HG03095 (cell line): ENCODE results near the gene TSHR.
"Not testable (repeated sequence)": the region's sequence is repeated elsewhere in the genome, so short reads cannot be mapped to it uniquely, and the experiment has no call there.

Source experiments
- ATAC-seq: cut with Tn5 transposase; IDR thresholded peaks from one replicate; pipeline ENCODE4 v1.9.1; 2021; ENCODE audit warnings: moderate library complexity; ENCODE audit not compliant: unreplicated experiment

TSHR gene

DNA sequence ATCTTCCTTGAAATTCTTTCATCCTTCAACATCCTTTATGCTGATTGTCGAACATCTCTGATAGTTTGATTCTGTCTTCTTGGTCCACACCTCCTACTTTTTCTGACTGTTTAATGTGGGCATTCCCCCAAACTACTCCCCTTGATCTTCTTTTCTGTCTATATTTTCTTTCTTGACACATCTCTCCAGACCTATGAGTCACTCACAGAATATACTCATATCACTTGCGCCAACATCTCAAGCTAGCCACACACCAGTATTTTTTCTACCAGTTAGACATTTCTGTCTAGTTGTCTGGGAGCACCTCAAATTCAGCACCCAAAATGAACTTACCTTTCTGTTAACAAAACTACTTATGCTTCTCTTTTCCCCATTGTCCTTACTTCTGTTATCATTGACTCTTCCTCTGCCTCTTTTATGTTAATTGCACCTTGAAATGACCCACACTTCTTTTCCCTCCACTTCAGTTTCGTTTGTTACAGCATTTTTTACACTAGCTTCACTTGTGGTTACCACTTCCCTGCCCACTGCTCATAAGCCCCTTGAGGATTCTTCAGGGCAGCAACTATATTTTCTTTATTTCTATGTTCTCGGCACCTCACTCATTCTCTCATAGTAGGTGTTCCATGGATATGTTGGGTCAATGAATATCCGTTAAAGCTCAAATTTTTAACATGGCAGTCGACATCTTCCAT lies 33.5 kb downstream of the TSHR start:
- ATAC-seq: no peak

DNA sequence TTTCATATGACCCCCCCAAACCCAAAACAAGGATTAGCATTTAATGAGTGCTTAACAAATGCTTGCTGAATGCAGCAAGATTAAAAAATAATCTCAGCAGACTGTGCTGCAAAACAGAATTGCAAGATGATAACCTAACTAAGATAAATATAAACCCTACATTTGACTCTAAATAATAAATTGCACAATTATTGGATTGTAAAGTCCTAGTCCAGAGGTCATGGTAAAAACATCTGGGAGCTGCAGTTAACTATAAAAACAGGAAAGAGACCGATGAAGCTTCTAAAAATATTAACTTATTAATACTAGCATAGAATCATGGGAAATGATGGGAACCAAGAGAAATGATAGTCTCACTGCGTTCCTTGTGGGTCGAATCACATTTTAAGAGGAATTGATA lies 37.2 kb downstream of the TSHR start:
- ATAC-seq: no peak

DNA sequence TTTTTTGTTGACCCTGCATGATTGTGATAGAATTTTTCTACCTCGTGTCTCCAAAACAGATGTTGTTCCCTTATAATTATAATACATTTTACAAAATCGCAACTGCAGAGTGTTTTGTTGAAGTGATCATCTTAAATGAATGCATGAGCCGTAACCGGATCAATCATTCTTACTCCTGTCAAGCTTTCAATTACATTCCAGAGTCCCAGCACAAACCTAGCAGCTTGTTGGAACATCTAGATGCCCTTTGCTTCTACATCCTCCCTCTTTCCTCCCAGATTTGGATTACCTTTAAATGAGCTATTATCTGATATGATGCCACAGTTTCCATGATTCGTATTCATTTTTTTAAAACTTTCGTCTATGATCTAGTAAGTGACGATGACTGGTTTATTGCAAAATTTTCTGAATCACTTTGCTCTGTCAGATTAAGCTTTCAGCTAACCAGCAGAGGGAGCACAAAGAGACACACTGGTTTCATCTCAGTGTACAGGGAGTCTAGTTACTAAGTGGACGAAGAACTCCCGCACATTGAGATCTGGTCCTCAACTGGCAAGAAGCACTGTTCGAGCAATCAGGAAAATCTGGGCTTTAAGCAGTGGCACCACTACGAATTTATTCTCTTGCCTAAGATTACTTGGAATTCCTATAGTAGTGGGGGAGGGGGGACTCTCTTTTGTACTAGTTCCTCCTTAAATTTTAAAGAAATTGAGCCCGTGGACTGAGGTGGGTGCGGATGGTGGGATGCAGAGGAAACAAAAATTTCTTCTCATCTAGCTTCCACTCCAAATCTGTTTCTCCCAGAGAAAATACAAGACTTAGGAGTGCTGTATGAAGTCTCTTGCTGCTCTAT lies 40.9 kb downstream of the TSHR start:
- ATAC-seq: no peak

DNA sequence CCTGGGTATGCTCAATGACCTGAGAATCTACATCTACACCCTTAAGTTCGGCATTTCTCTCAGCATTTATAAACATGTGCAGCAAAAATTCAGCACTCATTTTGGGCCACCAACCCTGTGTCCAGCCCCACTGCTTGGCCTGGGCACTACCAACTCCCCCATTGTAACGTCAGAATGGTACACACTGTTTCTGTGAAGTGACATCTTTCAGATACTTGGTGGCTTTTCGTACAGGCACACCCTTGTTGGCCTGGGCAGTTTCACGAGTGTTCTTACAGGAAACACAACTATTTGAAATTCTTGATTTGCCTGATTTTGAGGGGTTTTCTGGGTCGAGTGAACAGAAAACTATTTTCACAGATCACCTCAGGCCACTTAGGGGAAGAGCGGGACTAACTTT lies 46.0 kb downstream of the TSHR start:
- ATAC-seq: no peak

DNA sequence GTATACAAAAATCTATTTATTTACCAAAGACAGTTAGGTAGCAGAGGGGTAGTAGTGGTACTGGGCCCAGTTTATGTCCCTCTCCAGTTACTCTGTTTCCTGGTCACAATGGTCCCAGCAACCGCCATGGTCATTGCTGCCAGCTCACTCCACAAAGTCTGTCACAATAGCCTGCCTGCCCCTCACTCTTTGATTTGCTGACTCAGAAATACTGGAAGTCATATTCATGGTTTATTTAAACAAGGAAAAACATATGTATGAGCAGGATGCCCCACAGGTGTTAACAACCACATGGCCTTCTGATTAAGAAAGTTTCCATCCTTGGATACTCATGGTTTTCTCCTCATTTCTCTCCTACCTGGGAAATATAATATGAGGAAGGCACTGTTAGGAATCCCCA lies 49.2 kb downstream of the TSHR start:
- no peak for ATAC-seq

DNA sequence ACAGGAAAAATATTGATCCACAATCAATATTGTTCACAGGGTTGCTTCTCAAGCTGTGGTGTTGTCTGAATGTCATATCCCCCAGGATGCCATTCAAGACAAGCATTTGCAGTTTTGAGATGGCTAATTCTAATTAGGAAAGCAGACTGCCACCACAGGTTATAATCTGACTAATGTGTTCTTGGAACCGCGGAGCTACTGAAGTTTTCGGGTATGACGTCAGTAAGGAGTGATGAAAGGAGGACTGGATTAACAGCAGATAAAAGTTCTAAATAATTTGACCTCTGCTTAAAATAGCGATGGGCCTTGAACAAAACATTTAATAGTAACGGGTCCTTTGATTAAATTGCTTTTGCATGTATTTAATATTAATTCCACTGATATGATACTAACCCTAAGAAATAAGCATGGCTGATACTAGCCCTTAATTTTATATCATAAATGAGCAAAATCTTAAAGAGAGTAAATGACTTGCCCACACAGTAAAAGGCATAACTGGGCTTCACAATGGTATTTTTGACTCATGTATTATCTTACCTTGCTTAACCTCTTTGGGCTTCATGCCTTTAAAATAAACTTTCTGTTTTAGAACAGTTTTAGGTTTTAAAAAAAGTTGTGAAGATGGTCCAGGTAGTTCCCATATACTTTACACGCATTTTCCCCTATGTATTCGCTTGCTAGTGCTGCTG lies 50.3 kb downstream of the TSHR start:
- ATAC-seq: no peak

DNA sequence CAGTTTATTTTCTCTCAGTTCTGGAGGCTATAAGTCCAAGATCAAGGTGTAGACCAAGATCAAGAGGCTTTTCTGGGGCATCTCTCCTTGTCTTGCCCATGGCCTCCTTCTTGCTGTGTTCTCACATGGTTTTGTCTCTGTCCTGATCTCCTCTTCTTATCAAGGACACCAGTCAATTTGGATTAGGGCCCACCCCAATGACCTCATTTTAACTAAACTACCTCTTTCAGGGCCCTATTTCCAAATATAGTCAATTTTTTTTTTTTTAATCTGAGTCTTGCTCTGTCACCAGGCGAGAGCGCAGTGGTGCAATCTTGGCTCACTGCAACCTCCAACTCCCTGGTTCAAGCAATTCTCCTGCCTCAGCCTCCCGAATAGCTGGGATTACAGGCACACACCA lies 50.8 kb downstream of the TSHR start:
- ATAC-seq: no peak

DNA sequence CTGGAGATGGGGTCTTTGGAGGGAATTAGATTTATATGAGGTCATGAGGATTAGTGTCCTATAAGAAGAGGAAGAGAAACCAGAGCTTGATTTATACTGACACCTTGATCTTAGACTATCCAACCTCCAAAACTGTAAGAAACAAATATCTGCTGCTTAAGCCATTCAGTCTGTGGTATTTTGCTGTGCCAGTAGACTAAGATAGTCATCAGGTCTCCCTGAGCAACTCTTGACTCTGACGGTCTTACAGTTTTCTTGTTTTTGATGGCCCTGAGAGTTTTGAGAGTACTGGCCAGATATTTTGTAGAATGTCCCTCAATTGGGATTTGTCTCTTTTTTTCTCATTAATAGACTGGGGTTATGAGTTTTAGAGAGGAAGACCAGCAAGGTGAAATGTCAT lies 51.7 kb downstream of the TSHR start:
- no peak for ATAC-seq

DNA sequence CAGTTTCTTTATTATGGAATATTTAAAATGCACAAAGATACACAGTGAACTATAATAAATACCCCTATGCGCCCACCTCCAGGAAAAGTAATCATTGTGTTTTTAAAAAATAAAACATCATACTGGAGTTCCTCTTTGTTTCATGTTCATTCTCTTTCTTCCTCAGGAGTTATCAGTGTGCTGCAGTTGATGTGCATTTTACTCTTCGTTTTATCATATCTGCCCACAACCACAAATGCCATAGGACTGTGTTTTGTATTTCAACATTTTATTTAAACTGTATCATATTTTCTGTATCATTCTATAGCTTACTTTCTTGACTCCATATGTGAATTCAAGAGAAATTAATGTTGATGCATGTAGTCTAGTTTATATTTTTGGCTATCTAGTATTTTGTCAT lies 53.9 kb downstream of the TSHR start:
- no peak for ATAC-seq

DNA sequence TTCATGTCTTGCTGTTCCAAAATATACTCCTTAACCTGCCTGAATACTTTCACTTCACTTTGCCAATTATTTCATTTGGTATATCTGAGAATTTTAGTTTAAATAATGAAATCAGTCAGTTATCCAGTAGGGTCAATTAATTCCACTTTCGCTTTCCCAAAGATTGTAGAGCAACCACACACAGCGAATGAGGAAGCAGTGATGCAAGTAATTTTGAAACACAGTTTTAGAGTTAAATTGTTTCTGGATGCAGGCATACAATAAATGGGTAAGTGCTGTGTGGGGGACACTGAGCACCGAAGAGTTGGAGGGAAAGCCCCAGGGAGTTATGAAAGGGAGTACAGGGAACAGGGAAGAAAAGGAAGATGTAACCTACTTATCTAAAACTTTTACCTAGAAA lies 62.8 kb downstream of the TSHR start:
- no peak for ATAC-seq

DNA sequence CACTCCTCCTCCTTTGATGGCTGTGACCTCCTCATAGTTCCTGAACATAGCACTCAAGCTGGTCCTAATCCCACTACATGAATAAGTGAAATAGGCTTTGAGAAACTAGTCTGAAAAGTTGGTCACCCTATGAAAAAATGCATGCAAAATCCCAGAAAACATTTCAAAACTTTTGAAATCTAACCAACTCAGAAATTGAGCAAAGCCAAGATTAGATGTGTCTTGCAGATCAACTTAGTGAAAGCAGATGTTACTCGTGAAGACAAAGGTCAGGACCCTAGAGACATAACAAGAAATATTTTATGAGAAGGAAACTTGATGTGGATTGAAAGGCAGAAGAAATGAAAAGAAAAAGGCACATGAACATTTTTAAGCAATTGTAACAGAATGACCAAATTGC lies 63.3 kb downstream of the TSHR start:
- no peak for ATAC-seq

DNA sequence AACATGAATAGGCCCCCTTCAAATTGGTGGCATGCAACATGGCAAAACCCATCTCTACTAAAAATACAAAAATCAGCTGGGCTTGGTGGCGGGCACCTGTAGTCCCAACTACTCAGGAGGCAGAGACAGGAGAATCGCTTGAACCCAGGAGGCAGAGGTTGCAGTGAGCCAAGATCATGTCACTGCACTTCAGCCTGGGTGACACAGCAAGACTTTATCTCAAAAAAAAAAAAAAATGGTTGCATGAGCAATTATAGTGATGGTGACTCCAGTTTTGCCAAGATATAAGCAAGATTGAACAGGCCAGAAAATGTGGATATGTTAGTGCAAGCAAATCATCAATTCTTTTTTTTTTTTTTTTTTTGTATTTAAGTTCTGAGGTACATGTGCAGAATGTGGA lies 63.7 kb downstream of the TSHR start:
- not testable (repeated sequence) for ATAC-seq

DNA sequence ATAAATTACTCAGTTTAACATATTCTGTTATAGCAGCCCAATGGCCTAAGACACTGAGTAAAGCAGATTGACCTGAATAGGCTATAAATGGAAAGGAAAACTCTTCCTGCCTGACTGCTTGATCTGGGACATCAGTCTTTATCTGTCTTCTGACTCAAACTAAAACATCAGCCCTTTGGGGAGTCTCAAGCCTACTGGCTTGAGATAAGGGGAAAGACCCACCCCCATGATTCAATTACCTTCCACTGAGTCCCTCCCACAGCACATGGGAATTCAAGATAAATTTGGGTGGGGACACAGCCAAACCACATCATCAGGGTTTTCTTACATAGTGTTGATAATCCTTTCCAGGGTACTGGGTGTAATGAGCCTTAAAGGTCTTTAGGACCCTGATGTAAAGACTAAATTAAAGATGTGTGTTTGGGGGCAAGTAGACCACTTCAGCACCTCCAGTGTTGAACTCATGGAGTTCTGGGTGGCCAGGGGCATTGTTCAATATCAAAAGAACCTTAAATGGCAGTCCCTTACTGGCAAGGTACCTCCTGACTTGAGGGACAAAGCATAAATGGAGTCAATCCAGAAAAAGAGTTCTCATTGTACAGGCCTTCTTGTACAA lies 67.8 kb downstream of the TSHR start:
- ATAC-seq: no peak

DNA sequence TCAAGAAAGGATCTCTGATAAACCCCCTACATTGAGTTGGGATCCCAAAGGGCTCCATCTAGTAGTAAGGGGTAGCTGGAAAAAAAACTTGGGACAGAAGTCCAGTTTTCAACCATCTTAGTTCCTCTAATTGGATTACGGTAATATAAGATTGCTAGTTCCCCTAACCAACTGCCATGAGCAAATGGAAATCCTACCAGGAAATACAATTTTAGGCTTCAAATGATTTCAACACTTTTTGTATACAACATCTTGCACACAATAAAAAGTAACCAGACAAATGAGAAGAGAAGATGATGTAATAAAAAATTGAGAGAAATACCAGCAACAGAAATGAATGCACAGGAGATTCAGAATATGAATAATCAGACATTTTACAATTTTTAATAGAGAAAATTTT lies 73.0 kb downstream of the TSHR start:
- no peak for ATAC-seq

DNA sequence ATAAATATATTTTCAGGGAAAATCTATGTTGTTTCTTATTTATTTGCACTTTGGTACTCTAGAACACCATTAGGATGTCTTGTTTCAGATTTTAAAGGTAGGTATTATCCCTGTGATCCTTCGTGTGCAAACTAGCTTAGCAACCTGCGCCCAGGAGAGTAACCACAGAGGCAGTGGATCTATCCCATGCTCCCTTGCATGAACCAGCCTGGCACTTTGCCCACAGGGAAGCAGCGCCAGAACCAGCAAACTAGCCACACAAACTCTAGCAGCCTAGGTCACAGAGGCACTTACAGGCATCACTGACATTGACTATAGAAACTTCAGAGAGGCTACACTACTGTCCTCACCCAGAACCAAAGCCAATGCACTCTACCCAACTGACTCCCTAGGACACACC lies 76.1 kb downstream of the TSHR start:
- no peak for ATAC-seq

DNA sequence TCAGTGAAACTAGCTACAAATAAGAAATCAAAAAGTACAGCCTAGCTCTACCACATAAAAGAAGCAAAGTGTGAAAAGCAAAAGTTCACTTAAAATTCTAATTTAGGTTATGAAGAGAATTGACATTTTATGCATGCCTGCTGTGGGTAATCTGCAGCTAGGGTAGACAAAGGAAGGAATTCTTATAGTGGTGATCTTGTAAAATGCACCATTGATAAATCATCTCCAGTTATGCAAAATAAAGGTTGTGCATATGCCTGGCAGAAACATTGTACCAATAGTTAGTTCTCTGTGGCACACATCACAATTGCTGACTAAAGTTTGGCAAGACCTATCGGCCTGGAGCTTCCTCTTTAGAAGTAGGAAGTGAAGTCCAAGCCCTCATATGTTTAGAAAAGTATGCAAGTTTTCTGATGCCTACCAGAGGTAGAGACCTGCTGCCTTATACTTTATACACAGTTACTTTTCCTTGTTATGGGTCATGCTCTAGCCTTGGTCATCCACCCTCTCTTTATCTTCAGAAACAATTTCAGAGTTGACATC lies 78.3 kb downstream of the TSHR start:
- ATAC-seq: no peak

DNA sequence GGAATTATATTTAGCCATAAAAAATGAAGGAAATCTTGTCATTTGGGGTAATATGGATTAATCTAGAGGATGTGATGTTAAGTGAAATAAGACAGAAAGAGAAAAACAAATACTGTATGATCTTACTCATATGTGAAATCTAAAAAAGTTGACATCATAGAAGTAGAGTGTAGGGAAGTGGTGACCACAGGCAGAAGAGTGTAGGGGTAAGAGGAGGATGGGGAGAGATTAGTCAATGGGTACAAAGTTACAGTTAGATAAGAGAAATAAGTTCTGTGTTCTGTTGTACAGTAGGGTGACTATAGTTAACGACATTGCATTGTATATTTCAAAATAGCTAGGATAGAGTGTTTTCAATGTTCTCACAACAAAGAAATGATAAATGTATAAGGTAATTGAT lies 87.0 kb downstream of the TSHR start:
- ATAC-seq: no peak

DNA sequence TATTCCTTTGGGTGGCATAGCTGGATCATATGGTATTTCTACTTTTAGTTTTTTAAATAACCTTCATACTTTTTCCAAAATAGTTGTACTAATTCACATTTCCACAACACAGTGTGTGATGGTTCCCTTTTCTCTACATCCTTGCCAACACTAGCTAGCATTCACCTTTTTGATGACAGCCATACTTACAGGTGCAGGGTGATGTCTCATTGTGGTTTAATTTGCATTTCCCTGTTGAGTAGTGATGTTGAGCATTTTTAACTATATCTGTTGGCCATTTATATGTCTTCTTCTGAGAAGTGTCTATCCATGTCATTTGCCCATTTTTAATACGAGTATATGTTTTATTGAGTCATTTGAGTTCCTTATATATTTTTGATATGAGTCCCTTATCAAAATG lies 96.1 kb downstream of the TSHR start:
- ATAC-seq: no peak

DNA sequence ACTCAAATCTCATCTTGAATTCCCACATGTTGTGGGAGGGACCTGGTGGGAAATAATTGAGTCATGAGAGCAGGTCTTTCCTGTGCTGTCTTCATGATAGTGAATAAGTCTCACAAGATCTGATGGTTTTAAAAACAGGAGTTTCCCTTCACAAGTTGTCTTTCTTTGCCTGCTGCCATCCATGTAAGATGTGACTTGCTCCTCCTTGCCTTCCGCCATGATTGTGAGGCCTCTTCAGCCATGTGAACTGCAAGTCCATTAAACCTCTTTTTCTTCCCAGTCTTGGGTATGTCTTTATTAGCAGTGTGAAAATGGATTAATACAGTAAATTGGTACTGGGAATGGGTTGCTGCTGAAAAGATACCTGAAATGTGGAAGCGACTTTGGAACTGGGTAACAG lies 98.6 kb downstream of the TSHR start:
- not testable (repeated sequence) for ATAC-seq

DNA sequence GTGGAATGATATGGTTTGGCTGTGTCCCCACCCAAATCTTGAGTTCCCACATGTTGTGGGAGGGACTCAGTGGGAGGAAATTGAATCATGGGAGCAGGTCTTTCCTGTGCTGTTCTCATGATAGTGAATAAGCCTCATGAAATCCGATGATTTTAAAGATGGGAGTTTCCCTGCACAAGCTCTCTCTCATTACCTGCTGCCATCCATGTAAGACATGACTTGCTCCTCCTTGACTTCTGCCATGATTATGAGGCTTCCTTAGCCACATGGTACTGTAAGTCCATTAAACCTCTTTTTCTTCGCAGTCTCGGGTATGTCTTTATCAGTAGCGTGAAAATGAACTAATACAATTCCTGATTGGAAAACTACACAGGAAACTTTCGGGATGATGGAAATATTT lies 100.5 kb downstream of the TSHR start:
- ATAC-seq: no peak

DNA sequence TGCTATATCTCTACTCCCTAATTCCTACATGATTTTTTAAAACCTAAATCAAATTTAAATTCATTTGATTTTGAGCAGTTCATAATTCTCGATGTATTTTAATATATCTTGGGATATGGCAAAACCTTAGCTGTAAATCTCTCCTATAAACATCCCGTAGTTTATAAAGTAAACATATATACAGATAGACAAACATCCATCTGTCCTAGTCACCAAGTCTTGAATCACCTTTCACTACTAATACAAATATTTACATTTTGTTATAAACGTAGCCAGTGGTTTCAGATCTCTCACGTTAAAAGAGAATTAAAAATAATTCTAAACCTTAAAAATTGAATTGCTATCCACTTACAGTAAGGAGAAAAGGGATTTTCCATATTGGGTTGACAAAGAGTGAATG lies 107.0 kb downstream of the TSHR start:
- ATAC-seq: no peak
